ENCODE measurements around the gene RCSD1. TPM values are rescaled to one million over a fixed set of nuclear protein-coding genes. Genes with fewer than 3 reads are reported as not detected.
A peak's percentile ranks its signal among the peaks of the same experiment; 100 is the strongest.

Gene RCSD1
- total and polyA plus RNA-seq, 10 of the 15 experiments (the other 5 are each of a cell fraction or from before 2014, with no cell fraction given): 11.4 to 78.3 (median 71.6) TPM

- in situ Hi-C loops (cut with MboI): loop anchor here (5.0 kb wide), 1 partner anchor 218 kb away; the partner anchor contains the start of genes DCAF6 and MPC2
- Histone ChIP-seq H4K20me1 (ENCODE audit: control insufficient read depth, insufficient read depth) (peaks cover 1% of the 10 kb centered on the region; the same call in 1 of the 2 replicates), H3K9ac (ENCODE audit: control insufficient read depth, insufficient read depth, low read length) (peak overlapping the region; percentile 66), H3K4me3 (peak overlapping the region; percentile 89), H3K4me2 (ENCODE audit: control insufficient read depth, insufficient read depth) (peak overlapping the region; percentile 83), H3K4me1 (ENCODE audit: control insufficient read depth, insufficient read depth, low read length) (peaks cover 25% of the 10 kb centered on the region), H3K9me3 (replicated peaks; ENCODE audit: control insufficient read depth, insufficient read depth, low read length) (no peaks in the 10 kb centered on the region), H3K27ac (ENCODE audit: control insufficient read depth, insufficient read depth) (peak overlapping the region; percentile 80), H2AFZ (ENCODE audit: control insufficient read depth, low read depth, low read length) (peak overlapping the region; percentile 58), H3K36me3 (ENCODE audit: control insufficient read depth in 2 of 2, insufficient read depth in 2 of 2, low read length in 1 of 2) (no peaks in the 10 kb centered on the region), H3K79me2 (ENCODE audit: control insufficient read depth, insufficient read depth, low read length) (peaks cover 25% of the 10 kb centered on the region), H3K27me3 (replicated peaks in 1 of 2; ENCODE audit: control insufficient read depth in 2 of 2, insufficient read depth in 2 of 2, low read length in 1 of 2) (no peaks in the 10 kb centered on the region)
- RAD21 ChIA-PET (ENCODE audit: unreplicated experiment): interaction anchor here (1.1 kb wide), 1 partner anchor 215 kb away, joined by 3 read pairs; no protein-coding TSS in a partner anchor
- intact Hi-C loops (cut with micrococcal nuclease; ENCODE audit: unreplicated experiment): loop anchor here (5.0 to 10.0 kb wide), 2 partner anchors 363 to 1844 kb away; no protein-coding TSS in a partner anchor
- SMC1A ChIA-PET (ENCODE audit: uncharacterized antibody, unreplicated experiment): interaction anchor here (0.7 to 5.9 kb wide), 3 partner anchors 34 to 363 kb away, joined by 3 to 34 read pairs (median 3); no protein-coding TSS in a partner anchor
- CTCF ChIA-PET: interaction anchor here (1.1 to 4.6 kb wide), 2 partner anchors 34 to 363 kb away, joined by 6 to 28 read pairs; no protein-coding TSS in a partner anchor
- ATAC-seq (no peak), FAIRE-seq (no peak), DNase-seq (ENCODE audit: low read depth, low spot score) (no peak)
- 15% methylated on average over 7 of the region's 7 CpGs for WGBS (ENCODE audit: insufficient coverage, insufficient replicate concordance, low lambda C conversion rate, missing lambda C conversion rate)
- POLR2A ChIA-PET: interaction anchor here (0.9 to 1.1 kb wide), 3 partner anchors 10 to 217 kb away, joined by 3 read pairs; partner anchors contain the start of genes DCAF6 and MPC2
- no TSS peak for BruUV-seq (replicated peaks)
- TF ChIP-seq USF2 (IDR thresholded peaks at IDR 0.05; ENCODE audit: borderline replicate concordance, low read depth, low read length) (no peak), RUNX3 (IDR thresholded peaks at IDR 0.05; ENCODE audit: low read length) (peak; percentile 72), ELK1 (IDR thresholded peaks at IDR 0.05; ENCODE audit: low read depth, low read length) (no peak), TCF7 (IDR thresholded peaks at IDR 0.05; ENCODE audit: borderline replicate concordance) (no peak), DPF2 (IDR thresholded peaks at IDR 0.05) (no peak), EED (IDR thresholded peaks at IDR 0.05; ENCODE audit: low read depth) (peak; percentile 33; the same call in 1 of the 2 replicates), IRF5 (IDR thresholded peaks at IDR 0.05; ENCODE audit: borderline replicate concordance) (no peak), IKZF1 (conservative IDR thresholded peaks at IDR 0.05) (peak; percentile 35; the same call in 1 of the 2 replicates), CHD1 (IDR thresholded peaks at IDR 0.05; ENCODE audit: low read depth, low read length) (no peak), PAX8 (IDR thresholded peaks at IDR 0.05) (0 out of 2 replicates have a peak, but pooled peaks have one; percentile 6), IKZF2 (IDR thresholded peaks at IDR 0.05) (peak; percentile 70 to 74), FOS (IDR thresholded peaks at IDR 0.05; ENCODE audit: borderline replicate concordance, extremely low read depth, insufficient read length) (no peak), ATF3 (IDR thresholded peaks at IDR 0.05; ENCODE audit: borderline replicate concordance, extremely low read depth, low read depth, low read length) (no peak), BRCA1 (IDR thresholded peaks at IDR 0.05; ENCODE audit: low read depth, low read length) (no peak), BCLAF1 (IDR thresholded peaks at IDR 0.05) (no peak), TCF12 (IDR thresholded peaks at IDR 0.05; ENCODE audit: low read depth, low read length) (no peak)
These were observed 89.1 kb downstream of the RCSD1 start for GRCh38 chr1:167718914-167719691.

Data from GM12878 (cell line).